ENCODE measurements around the gene TMEM62. TPM values are rescaled to one million over a fixed set of nuclear protein-coding genes. Genes with fewer than 3 reads are reported as not detected.

Gene TMEM62
- total and polyA plus RNA-seq, 2 of the 8 experiments (the other 6 are each of a cell fraction or from before 2014, with no cell fraction given) = 2.0 to 4.0 TPM

DNA sequence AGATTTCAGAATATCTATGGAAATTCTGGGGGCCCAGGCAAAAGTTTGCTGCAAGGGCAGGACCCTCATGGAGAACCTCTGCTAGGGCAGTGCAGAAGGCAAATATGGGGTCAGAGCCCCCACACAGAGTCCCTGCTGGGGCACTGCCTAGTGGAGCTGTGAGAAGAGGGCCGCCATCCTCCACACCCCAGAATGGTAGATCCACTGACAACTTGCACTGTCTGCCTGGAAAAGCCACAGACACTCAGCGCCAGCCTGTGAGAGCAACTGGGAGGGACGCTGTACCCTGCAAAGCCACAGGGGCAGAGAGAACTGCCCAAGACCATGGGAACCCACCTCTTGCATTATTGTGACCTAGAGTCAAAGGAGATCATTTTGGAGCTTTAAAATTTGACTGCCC is 65.6 kb downstream of the TMEM62 start:
- H3K36me3 ChIP-seq (ENCODE audit: control insufficient read depth in 2 of 4, insufficient read depth in 4 of 4, low read length in 3 of 4) = no peaks in the 10 kb centered on the region; a peak in 2 of 8 replicates
- no peak overlapping the region for H2AFZ ChIP-seq (ENCODE audit: low read length)
- H3K4me2 ChIP-seq (ENCODE audit: insufficient read depth in 1 of 2, low read depth in 2 of 2, low read length in 2 of 2) = no peak overlapping the region
- no peak overlapping the region for H2BK120ac ChIP-seq (replicated peaks; ENCODE audit: low read depth, low read length)
- H4K8ac ChIP-seq (ENCODE audit: extremely low read depth, insufficient read depth, low read length) = no peak overlapping the region
- 94% methylated on average over 3 of the region's 3 CpGs; no CpG with 5 or more reads in 1 of the 2 experiments for WGBS, 2 experiments (ENCODE audit: extremely low coverage in 1 of 2, insufficient coverage in 1 of 2, insufficient read length in 1 of 2, insufficient replicate concordance in 2 of 2, low coverage in 1 of 2, low lambda C conversion rate in 2 of 2, missing lambda C conversion rate in 1 of 2)
- no peak overlapping the region for H3K4ac ChIP-seq (replicated peaks; ENCODE audit: insufficient read length, low read depth, low read length)
- H4K91ac ChIP-seq (replicated peaks; ENCODE audit: insufficient read length, low read length) = no peak overlapping the region
- no peak overlapping the region for H3K18ac ChIP-seq (ENCODE audit: extremely low read depth, low read length)
- no peak overlapping the region for H2AK5ac ChIP-seq (ENCODE audit: low read depth, low read length)
- H3K79me1 ChIP-seq (ENCODE audit: low read depth, low read length) = no peaks in the 10 kb centered on the region
- H3K23ac ChIP-seq (ENCODE audit: insufficient read length) = no peak overlapping the region
- H4K5ac ChIP-seq (ENCODE audit: insufficient read length, low read depth, low read length) = no peak overlapping the region
- no peak overlapping the region for H2BK12ac ChIP-seq (ENCODE audit: low read depth, low read length)
- no peak overlapping the region for H3K56ac ChIP-seq (replicated peaks; ENCODE audit: insufficient read length, low read depth, low read length)
- no peak overlapping the region for H3K9ac ChIP-seq (replicated peaks in 1 of 4; ENCODE audit: extremely low read depth in 1 of 4, low read depth in 3 of 4, low read length in 3 of 4)
- POLR2A ChIA-PET (ENCODE audit: partially characterized antibody) = interaction anchor here (0.6 to 0.9 kb wide), 2 partner anchors 17 to 452 kb away, joined by 3 read pairs; no protein-coding TSS in a partner anchor
- H2BK15ac ChIP-seq (ENCODE audit: low read length) = no peak overlapping the region
- no peaks in the 10 kb centered on the region for H4K20me1 ChIP-seq (replicated peaks in 1 of 2; ENCODE audit: control insufficient read depth in 1 of 2, insufficient read depth in 2 of 2, low read length in 2 of 2)
- H3K27me3 ChIP-seq (replicated peaks in 1 of 4; ENCODE audit: control insufficient read depth in 3 of 4, extremely low read depth in 1 of 4, insufficient read depth in 3 of 4, low read length in 3 of 4) = no peaks in the 10 kb centered on the region
- CTCF ChIA-PET (ENCODE audit: partially characterized antibody) = interaction anchor here (1.0 to 2.3 kb wide), 4 partner anchors 9 to 86 kb away, joined by 3 to 7 read pairs (median 4); no protein-coding TSS in a partner anchor
- H3K14ac ChIP-seq (ENCODE audit: insufficient read length) = no peak overlapping the region
- no peaks in the 10 kb centered on the region for H3K79me2 ChIP-seq (ENCODE audit: control insufficient read depth in 1 of 2, insufficient read depth in 2 of 2, low read length in 2 of 2)
- no peaks in the 10 kb centered on the region for H3K23me2 ChIP-seq (ENCODE audit: low read depth, low read length)
- no peak overlapping the region for H3K4me3 ChIP-seq (ENCODE audit: extremely low read depth in 1 of 4, insufficient read depth in 2 of 4, low read depth in 3 of 4, low read length in 4 of 4)
- DNase-seq (ENCODE audit: low read depth in 1 of 2, low spot score in 2 of 2) (no peak), FAIRE-seq (no peak)
- peaks cover 0 to 6% of the 10 kb centered on the region in 2 experiments; a peak in 1 of 4 replicates for H3K9me3 ChIP-seq (ENCODE audit: insufficient read depth in 2 of 2, low read depth in 1 of 2, low read length in 1 of 2)
- no peaks in the 10 kb centered on the region for H3K4me1 ChIP-seq (replicated peaks in 1 of 4; ENCODE audit: control insufficient read depth in 3 of 4, insufficient read depth in 4 of 4, low read length in 3 of 4)
- H3K27ac ChIP-seq (ENCODE audit: low read depth, low read length) = no peak overlapping the region
- no peak overlapping the region for H2BK20ac ChIP-seq (ENCODE audit: low read length)
- no peak overlapping the region for H2BK5ac ChIP-seq (ENCODE audit: low read depth, low read length)
- no peak for TF ChIP-seq CBX5 (IDR thresholded peaks at IDR 0.05; ENCODE audit: low read depth, low read length)
- no peak for TF ChIP-seq PHF8 (conservative IDR thresholded peaks at IDR 0.05; ENCODE audit: low read depth, low read length)
- no peak for TF ChIP-seq NANOG (IDR thresholded peaks at IDR 0.05; ENCODE audit: insufficient read depth, low read depth, low read length, poor library complexity, severe bottlenecking)
- no peak for TF ChIP-seq TAF7 (optimal IDR thresholded peaks at IDR 0.05; ENCODE audit: borderline replicate concordance, low read depth, low read length)
